MM.1S (cell line): ENCODE measurements around the gene SLC26A5.

Experiments
- CTCF ChIP-seq: fragments of 300-600 bp; sonication (generic); IDR thresholded peaks from 2 replicates; pipeline ENCODE4 v1.5.1; 2016; ENCODE audit warnings: antibody characterized with exemption, low read length, mixed read lengths
- EZH2 ChIP-seq: fragments of 300-600 bp; sonication (generic); optimal IDR thresholded peaks from 2 replicates; pipeline ENCODE3; 2017; ENCODE audit warnings: low read depth, mild to moderate bottlenecking, antibody characterized with exemption, low read length, mixed read lengths

GRCh38 chr7:103418241-103418640, 27.8 kb downstream of the SLC26A5 start:
- no peak for TF ChIP-seq CTCF
- no peak for TF ChIP-seq EZH2
